ENCODE measurements around the gene KRTCAP3. TPM values are rescaled to one million over a fixed set of nuclear protein-coding genes. Genes with fewer than 3 reads are reported as not detected.

Gene KRTCAP3
- total and polyA plus RNA-seq, 2 of the 8 experiments (the other 6 are each of a cell fraction or from before 2014, with no cell fraction given), result 55.4 to 72.5 TPM

- TF ChIP-seq RXRA (IDR thresholded peaks at IDR 0.05; ENCODE audit: insufficient read depth, low read depth, low read length) (no peak), SIRT6 (IDR thresholded peaks at IDR 0.05; ENCODE audit: low read length) (no peak), ZNF274 (IDR thresholded peaks at IDR 0.05; ENCODE audit: borderline replicate concordance, extremely low read depth, low read length) (no peak)
Observed at GRCh38 chr2:27427863-27428212, 14.3 kb upstream of the KRTCAP3 start (continued).
